Mammary epithelial cell (primary cell): ENCODE results near the gene ANKMY2.

Experiments used
- CTCF ChIP-seq, 2 donors: IDR thresholded peaks in 1 of 2; conservative IDR thresholded peaks in 1 of 2; 2 replicates each; pipeline ENCODE4 v1.5.1; 2011 to 2012; ENCODE audit warnings: inconsistent platforms in 2 of 2, low read length in 2 of 2, mild to moderate bottlenecking in 2 of 2, control low read depth in 1 of 2, low read depth in 1 of 2; ENCODE audit not compliant: insufficient read depth in 1 of 2; ENCODE audit errors: extremely low read depth in 1 of 2
- EZH2 ChIP-seq: IDR thresholded peaks from 2 replicates; pipeline ENCODE4 v1.6.1; 2012; ENCODE audit warnings: low read length, inconsistent platforms, borderline replicate concordance

- no peak for TF ChIP-seq CTCF (conservative IDR thresholded peaks at IDR 0.05 in 1 of 2, IDR thresholded peaks at IDR 0.05 in 1 of 2; ENCODE audit: extremely low read depth in 1 of 2, insufficient read depth in 1 of 2, low read depth in 1 of 2, low read length in 2 of 2)
- no peak for TF ChIP-seq EZH2
Observed at GRCh38 chr7:16579216-16579615, 66.3 kb downstream of the ANKMY2 start.
